GM18519 (cell line): ENCODE results near the gene GRM8.

Experiments used
- ATAC-seq: cut with Tn5 transposase; IDR thresholded peaks from one replicate; pipeline ENCODE4 v1.9.1; 2021; ENCODE audit warnings: mild to moderate bottlenecking, moderate library complexity; ENCODE audit not compliant: unreplicated experiment, low FRiP score

GRM8 gene

DNA sequence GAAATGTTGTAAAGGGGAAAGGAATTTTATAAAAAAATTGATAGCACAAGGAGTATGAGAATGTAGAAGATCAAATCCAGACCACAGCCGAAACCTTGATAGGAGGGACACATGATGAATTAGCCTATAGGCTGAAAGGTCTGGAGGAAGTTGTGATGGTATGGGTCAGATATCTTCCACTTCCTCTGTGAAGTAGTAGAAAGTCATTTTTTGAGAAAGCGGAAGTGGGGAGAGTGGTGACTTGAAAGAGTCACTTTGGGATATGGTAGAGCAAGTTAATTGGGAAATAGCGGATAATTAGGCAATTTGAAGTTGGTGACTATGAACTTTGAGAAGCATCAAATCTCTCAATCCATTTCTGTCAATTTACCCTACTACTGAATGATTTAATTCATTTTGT is 99.4 kb downstream of the GRM8 start:
- ATAC-seq, result no peak

DNA sequence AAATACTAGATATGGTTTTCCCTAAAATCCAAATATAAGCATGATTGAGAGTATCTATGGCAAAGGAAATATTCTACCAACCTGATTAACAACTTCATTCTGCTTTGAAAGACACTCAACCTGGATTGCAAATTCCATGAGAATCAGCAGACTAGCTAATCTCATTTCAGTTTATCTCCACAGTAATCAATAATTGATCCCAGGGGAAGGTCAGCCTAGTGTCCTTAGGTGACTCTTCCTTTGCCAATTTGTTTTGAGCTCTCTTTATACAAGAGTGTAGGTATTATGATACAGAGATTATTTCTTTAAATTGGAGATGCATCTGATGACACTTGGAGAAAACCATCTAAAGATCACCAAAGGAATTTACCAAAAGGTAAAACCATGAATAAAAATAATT is 100.3 kb downstream of the GRM8 start:
- ATAC-seq, result no peak

DNA sequence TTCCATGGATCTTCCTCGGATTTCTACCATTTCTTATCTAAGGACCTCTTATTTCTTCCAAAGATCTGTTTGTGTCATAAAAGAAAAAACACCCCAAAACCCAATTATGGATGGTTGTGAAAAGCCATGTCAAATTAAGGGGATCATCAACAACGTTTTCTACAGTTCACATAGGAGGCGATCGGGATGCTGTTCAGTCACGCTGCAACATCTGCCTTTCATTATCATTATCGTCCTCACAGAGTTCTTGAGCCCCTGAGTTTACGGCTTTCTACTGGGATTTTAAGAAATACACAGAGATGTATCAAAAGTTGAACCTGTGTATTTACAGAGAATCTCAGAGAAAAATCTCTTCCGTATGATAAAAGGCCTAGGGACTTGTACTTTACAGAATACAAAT is 101.4 kb downstream of the GRM8 start:
- no peak for ATAC-seq

DNA sequence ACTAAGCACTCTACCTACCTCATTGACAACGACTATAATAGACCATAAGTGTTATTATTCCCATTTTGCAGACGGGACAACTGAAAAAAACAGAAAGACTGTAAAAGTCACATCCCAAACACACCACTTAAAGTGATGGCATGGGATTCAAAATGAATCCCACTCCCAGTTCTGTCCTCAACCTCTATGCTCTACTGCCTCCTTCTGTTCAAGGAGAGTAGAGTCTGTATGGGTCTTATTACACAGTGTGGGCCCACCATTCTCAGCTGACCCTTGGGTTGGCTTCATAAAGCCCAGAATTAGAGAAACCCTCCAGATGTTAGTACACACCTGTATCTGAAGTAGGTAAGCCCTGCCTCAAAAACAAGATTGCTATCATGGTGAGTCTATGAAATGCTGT is 102.2 kb downstream of the GRM8 start:
- no peak for ATAC-seq

DNA sequence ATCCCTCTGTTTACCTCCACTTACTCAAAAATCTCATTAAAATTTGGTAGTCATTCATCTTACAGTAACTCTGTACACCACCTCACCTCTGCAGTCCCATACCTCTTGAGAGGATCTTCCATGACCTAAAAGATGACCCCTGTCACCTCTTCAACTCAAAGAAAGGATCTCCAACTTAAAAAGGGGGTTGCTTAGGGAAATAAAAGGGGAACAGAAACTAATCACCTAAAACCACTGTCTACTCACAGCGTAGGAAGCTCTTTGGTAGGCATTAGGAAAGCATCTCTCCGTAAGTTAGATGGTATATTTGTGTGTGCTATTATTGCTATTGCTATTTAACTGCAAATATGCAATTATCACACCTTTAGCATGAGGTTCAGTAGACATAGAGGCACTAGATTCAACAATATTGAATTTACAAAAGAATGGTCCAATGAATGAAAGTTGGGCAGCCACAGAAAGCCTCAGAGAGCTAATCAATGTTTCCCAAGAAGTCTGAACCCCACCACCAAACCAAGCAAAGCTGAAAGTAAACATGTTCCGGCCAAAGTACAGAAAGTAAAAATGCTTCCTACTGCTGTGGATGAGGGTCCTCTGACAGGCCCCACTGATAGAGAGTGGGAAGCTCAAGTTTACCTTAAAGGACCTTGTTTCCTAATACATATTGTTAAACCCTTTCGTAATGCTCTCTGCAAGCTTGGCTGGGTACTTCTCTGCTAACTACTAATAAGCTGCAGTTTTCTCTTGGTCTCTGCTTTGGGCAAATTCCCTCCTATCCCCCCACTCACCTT is 105.8 kb downstream of the GRM8 start:
- no peak for ATAC-seq

DNA sequence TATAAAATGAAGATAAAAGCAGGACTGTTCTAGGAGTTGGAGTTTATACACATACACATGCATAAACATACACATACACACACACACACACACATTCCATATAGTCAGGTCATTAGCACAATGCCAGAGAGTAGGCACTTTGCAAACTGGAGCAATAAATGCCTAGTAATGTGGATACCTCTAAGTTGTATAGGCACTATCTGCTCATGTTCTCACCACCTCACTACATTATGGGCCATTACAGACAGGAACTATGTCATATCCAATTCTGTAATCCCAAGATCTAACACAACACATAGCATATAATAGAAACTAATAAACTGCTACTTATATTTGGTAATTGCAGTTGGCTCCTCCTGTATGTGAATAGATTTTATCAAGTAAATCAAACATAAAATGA is 115.6 kb downstream of the GRM8 start:
- no peak for ATAC-seq

DNA sequence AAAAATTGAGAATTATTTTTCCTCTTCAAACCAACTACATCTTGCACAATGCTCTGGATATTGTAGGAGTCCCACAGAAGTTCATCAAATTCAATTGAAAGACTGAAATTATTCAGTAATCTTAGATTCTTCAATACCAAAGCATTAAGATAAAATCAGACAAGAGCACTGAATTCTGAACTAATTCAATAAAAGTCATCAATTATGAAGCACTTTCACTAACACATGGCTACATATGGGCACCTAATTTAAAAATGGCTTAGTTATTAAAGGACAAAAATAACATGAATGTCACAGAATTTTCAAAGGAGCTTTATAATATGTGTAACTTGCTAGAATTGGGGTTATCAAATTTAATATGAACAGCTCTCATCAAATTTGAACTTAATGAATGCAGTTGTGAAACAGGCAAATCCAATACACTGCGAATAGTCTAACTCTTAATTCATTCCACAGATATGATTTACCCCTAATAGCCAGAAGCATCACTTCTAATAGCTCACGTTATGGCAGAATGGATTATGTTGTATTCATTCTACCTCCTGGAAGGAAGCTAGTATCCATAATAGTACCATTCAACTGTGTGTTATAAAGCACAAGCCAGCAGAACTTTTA is 116.8 kb downstream of the GRM8 start:
- no peak for ATAC-seq

DNA sequence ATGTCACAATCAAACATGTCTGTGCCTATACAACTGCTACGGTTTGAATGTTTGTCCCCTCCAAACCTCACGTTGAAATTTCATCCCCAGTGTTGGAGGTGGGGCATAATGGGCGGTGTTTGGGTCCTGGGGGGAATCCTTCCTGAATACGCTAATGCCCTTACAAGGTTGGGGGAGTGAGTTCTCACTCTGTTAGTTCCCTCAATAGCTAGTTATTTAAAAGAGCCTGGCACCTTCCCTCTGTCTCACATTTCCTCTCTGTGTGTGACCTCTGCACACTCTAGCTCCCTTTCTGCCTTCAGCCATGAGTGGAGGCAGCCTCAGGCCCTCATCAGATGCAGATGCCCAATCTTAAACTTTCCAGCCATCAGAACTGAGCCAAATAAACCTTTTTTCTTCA is 129.5 kb downstream of the GRM8 start:
- ATAC-seq, result no peak

DNA sequence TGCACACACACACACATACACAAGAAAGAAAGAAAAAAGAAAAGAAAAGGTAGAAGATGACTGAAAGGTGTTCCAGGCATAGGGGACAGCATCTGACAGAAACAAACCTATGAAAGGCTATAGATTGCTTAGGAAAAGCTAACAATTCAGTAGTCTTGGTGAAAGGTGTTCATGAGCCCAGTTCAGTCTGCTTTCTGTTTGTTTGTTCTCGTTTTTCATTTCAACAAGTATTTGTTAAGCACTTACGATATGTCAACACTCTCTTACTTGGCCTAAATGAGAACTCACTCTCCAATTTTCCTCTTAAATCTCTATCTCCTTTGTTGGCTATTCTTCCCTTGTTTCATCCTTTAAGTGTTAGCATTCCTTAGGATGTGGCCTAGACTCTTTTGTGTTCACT is 133.2 kb downstream of the GRM8 start:
- ATAC-seq, result no peak

DNA sequence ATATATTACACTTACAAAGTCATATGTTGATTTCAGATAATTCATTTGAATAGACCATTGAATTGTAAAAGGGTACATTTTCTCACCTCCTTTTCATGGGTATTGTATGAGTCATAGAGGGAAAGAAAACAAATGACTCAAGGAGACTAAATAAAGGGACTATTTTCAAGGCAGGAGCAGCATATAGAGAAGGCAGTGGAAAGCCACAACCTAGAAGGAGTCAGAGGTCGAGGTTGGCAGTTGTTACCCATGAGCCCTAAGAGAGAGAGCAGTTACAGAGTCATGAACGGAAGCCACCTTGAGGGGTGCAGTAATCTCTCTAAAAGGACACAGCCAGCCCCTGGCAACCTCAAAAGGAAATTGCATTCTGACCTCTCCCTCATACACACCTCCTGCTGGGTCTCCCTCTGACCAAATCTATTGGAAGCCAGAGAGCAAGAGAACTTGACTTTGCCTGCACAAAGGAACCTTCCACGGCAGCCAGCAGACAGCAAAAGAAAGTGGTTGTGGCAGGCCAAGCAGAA is 137.9 kb downstream of the GRM8 start:
- ATAC-seq, result no peak

DNA sequence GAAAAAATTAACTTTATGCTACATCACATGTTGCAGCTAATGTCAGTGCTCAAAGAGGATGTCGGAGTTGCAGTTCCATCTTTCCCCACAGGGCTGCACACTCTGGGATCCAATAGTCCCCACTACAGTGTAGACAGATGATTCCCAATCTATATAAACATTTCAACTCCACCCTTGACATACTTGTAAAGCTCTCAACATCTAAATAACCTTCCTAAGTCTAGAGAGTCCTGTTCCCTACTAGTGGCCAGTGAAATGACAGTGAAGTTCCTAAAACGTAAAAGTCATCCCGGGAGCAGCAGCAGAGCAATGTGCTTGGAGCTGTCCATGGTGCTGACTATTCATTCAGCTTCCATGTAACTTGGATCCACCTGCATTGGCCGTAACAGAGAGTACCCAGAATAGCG is 145.1 kb downstream of the GRM8 start:
- ATAC-seq, result peak; percentile 83

DNA sequence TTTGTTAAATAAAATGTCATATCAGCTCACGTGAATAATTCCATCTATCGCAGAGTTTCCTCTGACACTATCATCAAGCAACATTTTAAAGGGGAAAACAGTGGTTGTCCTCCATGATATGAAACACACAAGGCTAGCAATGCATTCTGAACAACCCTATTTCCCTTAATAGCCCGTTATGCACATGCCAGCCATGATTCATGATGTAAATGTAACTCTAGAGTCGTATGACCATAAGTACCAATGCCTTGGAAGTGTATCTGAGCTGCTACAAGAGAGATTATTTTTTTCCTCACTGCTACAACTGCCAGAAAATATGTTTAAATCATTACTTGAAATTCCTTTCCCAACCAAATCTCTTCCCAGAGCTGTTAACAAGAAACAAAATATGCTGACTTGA is 159.4 kb downstream of the GRM8 start:
- no peak for ATAC-seq

DNA sequence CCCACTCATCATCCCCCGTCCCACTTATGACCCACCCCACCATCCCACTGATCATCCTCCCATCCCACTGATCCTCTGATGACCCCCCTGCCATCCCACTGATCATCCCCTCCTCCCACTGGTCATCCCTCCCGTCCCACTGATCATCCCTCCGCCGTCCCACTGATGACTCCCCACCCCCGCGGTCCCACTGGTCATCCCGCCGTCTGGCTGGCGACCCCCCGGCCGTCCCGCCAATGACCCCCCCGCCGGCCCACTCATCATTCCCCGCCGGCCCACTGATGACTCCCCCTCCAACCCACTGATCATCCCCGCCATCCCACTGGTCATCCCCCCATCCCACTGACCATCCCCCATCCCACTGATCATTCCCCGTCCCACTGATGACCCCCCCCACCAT is 161.1 kb downstream of the GRM8 start:
- no peak for ATAC-seq

DNA sequence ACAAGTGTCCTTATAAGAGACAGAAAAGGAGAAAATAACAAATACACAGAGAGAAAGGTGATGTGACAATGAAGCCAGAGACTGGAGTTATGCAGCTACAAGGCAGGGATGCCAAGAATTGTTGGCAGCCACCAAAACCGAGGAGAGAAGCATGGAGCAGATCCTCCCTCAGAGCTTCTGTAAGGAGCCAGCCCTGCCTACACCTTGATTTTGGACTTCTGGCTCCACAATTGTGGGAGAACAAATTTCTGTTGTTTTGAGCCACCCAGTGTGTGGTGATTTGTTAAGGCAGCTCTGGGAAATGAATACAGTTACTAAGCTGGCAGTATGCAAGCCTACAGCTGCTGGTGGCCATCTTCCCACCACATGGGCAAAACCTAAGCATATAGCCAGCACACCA is 163.6 kb downstream of the GRM8 start:
- ATAC-seq, result no peak

DNA sequence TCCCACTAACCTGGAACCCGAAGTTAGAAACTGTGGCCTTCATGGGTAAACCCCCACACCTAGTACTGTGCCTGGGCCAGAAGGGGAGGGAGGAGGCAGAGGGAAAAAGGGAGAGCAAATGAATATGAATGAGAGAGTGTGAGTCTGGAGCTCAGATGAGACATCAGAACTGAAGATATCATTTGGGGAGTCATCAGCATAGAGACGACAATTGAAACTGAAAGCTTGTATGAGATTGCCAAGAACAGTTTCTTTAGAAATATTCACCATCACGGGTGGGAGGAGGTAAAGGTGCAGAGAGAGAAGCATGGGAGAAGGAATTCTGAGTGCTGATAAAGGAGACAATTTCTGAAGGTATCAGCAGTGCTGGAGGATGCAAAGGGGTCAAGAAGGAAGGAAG is 171.2 kb downstream of the GRM8 start:
- no peak for ATAC-seq

DNA sequence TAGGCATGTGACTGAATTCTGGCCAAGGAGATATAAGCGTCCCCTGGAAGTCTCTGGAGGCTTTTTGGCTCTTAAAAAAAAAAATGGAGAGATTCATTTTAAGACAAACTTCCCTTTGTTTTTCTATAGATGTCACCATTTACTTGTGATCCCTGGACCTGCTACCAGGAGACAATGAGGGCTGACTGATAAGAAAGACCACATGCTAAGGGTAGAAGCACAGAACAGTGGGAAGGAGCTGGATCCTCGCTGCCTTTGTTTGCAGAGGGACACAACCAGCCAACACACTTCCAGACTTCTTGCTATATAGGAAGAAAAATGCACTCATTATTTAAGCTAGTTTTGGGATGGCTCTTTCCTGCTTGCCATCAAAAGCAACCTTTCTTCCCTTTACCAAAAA is 172.2 kb downstream of the GRM8 start:
- ATAC-seq, result no peak

DNA sequence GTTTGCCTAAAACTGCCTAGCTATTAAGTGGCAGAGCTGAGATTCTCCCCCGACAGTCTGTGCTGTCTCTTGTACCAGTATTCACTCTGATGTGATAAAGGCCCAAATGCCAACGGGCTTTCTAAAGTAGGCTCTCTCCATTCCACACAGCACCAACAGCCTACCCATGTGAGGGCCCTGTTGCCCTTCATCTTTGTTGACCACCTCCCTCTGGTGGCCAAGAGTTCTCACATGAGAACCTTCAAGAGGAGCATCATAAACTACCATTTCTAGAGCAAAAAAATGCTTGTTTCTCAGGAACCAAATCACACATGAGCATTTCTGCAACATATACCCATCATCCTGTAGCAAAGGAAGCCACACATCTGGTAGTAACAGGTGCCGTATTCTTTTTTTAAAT is 185.8 kb downstream of the GRM8 start:
- no peak for ATAC-seq

DNA sequence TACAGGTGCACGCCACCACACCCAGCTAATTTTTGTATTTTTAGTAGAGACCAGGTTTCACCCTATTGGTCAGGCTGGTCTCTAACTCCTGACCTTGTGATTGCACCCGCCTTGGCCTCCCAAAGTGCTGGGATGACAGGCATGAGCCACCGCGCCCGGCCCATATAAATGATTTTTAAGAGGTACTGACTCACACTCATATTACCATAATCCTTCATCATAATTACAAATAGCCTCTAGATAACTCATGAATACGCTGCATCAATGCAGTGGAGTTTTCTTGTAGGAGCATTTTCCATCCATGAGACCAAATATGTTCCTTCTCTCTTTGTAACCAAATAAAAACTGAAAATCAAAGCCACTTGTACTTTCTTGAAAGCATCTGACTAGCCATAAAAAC is 193.3 kb downstream of the GRM8 start:
- no peak for ATAC-seq

DNA sequence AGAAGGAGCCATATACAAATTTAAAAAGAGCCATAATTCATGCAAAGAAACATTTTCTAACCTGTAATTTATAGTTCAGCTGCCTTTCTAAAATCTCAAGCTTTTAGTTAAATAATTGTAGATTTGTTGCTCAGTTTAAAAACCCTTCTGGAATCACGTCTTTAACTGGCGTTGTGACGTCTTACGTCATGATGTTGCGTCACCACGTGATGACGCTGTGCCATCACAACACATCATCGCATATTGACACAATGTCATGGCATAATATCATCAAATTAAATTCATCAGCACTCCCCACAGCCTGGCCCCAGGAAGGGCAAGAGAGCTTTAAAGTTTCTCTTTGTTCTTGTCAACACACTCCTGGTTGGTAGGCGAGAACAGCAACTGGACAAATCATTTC is 194.8 kb downstream of the GRM8 start:
- ATAC-seq, result no peak

DNA sequence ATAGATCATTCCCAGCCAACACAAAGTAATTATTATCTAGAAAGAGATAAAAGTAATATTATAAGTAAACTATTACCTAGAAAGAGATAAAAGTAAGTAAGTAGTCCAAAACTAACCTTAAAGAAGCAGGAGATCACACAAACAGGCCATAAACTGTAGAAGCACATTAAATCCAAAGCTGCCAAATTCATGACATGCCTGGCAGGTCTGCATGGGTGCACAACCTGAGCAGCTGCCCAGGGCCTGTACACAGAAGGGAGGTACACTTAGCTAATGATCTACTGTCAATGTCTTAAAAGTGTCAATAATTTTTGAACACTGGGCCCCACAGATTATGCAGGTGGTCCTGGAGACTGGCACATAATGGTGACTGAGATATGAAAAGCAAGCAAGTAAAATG is 196.5 kb downstream of the GRM8 start:
- ATAC-seq, result no peak

DNA sequence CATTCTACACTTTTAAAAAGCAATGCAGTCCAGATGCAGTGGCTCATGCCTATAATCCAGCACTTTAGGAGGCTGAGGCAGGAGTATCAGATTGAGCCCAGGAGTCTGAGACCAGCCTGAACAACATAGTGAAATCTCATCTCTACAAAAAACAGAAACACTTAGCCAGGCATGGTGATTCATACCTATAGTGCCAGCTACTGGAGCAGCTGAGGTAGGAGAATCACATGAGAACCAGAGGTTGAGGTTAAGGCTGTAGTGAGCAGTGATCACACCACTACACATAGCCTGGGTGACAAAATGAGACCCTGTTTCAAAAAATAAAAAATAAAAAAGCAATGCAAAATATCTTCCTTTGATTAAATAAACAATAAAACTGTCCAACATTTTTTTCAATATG is 205.2 kb downstream of the GRM8 start:
- no peak for ATAC-seq
